HG02840 (cell line): ENCODE data around the gene TRAPPC2L.
A peak's percentile ranks its signal among the peaks of the same experiment; 100 is the strongest.

Experiments
- ATAC-seq: cut with Tn5 transposase; IDR thresholded peaks from one replicate; pipeline ENCODE4 v1.9.1; 2021; ENCODE audit warnings: mild to moderate bottlenecking, moderate library complexity, moderate number of reproducible peaks; ENCODE audit not compliant: unreplicated experiment, low FRiP score

Gene TRAPPC2L

GRCh38 chr16:88856828-88857727 is at the start of gene TRAPPC2L, which contains the start of gene GALNS:
Gene TRAPPC2L, plus strand, starts transcription at chr16:88857127. Its CDS starts 24 bp downstream, at chr16:88857151.
Gene GALNS, minus strand, starts transcription at chr16:88856947. Its CDS starts 70 bp downstream, at chr16:88856877.
- ATAC-seq, result peak; percentile 84

GRCh38 chr16:88807142-88807625 is 49.7 kb upstream of the TRAPPC2L start:
- ATAC-seq, result no peak

GRCh38 chr16:88807626-88808453 is 49.1 kb upstream of the TRAPPC2L start:
- no peak for ATAC-seq

DNA sequence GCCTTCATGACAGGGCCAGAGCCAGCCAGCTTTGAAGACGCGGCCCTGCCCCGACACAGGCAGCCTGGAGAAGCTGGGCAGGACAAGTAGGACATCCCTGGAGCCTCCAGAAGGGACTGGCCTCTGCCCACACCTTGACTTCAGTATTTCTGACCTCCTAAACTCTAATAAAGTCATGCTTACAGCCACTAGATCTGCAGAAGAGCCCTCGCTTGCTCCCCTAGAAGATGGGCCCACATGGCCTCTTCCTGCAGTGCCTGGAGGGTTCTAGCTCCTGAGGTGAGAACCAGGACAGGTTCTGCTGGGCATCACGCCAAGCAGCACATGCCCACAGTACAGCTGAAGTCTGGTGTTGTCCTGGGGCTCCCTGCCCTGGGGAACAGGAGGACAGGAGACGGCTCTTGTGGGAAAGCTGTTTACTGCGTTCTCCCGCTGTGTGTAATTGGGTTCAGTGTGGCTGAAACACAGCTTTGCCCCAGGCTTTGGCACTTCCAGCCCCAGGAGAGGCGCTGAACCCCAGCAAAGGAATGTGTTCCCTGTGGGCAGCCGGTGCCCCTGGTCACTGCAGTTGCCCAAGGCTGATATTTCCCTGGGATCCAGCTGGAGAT is 47.8 kb upstream of the TRAPPC2L start:
- no peak for ATAC-seq

GRCh38 chr16:88809676-88810165 is 47.2 kb upstream of the TRAPPC2L start:
- no peak for ATAC-seq

DNA sequence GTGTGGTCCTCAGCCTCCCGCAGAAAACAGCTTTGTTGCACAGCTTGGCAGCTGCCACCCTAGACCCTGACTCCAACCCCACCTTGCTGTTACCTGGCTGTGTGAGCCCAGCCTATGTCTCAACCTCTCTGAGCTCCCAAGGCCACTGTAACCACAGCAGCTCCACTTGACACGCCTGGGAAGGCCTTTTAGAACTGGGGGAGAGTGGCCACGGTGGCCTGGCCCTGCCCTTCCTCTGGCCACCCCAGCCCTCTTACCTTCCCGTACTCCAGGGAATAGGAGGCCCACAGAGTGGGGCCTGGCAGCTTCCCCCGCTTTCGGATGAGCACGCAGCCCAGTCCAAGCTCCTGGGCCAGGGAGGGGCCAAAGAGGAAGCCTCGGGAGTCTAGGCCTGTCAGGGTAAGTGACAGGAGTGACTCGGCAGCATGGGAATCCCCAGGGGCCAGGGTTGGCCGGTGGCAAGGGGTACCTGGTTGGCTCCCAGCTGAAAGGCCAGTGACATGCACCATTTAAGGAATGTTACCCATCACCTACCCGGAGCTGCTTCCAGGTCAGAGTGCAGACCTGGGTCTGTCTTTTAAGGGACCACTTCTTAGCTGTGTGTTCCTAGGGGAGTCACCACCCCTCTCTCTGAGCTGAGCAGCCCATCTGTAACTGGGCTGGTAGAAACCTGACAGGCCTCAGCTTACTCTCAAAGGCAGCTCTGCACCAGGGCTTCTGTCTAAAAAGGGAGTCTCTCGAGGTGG is 46.6 kb upstream of the TRAPPC2L start:
- ATAC-seq, result no peak

DNA sequence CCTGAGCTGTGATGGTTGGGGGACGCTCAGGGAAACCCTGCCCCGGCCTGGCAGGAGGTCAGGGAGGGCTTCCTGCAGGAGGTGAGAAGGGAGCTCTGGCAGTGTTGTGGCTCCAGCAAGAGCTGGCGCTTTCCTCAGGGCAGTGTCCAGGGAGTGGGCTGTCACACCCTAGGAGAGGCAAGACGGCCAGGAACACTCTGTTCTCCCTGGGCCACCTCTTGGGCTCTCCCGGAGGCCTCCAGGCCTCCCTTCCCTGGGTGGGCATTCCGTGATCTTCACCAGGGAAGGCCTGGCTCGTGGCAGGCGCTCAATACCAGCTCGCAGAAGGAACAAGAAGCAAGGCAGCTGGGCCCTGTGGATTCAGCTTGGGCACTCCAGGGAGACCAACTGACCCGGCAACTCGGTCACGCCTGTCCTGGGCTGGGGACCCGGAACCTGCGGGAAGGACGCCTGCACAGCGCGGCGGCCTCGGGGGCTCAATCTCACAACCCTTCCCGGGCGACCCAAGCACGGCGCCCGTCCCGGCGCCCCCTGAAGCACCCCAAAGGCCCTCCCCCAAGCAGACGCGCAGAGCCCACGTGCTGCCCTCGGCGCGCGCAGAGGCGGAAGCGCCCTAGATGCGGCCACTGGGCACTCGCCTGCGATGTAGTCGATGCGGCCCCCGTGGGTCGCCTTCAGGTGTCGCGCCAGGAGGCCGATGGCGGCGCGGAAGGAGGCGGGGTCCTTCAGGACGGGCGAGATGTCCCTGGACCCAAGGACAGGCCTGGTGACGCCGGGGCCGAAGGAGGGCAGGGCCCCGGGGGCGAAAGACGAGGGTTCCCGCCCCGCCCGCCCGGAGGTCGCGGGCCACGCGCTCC is 45.8 kb upstream of the TRAPPC2L start:
- peak; percentile 46 for ATAC-seq

DNA sequence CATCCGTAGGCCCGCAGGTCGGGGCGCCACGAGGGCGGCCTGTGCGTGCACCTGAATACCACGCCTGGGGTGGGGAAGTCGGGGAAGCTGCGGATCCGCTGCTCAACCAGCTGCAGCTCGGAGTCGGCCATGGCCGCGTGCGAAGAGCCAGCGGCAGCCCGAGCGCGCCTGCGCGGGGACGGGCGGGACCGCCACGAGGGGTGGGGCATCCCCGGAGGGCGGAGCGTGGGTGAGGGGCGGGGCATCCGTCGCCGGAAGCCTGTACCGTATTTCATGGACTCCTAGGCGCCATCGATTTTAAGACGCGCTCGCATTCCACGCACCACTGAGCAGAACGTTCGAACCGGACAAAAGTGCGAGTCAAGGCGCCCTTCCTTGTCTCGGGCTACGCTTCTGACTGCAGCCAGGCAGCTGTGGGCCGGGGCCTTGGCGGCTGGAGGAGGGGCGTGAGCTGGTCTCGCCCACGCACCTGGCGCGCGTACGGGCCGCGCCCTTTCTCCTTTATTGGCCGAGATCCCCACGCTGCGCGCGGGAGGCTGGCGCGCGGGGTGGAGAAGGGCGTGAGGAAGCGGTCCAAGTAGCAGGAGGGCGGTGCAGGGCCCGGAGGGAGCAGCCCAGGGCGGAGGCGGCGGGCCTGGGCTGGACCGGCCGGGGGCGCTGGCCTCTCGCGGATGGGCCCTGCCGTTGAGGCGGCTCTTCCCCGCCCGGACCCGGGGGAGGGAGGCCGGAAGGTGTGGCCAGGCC is 45.0 kb upstream of the TRAPPC2L start, which contains the start of gene APRT:
APRT (minus strand) TSS at position 160 of the 744 bp plus-strand sequence; CDS start at position 131, 29 bp downstream.
- ATAC-seq, result peak; percentile 74

DNA sequence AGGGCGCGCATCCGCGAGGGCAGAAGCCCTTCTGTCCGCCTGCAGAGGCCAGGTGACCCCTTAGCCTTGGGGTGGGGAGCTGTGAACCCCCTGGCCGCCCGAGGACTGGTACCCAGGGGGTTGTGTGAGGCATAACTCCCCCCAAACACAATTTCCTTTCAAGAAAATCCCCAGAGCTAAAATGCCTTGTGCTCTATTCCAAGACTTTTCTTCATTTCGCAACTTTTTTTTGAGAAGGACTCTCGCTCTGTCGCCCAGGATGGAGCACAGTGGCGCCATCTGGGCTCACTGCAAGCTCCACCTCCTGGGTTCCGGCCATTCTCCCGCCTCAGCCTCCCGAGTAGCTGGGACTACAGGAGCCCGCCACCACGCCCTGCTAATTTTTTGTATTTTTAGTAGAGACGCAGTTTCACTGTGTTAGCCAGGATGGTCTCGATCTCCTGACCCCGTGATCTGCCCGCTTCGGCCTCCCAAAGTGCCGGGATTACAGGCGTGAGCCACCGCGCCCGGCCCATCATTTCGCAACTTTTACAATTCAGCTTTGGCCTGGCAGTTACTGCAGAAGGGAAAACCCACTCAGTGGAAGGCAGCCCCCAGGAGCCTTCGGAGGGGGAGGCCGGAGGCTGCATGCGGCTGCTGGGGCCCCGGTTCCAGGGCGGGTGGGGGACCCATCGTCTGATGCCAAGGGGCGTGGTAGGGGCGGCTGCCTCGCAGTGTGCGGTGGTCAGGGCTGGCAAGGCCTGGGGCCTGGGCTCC is 44.2 kb upstream of the TRAPPC2L start:
- ATAC-seq, result no peak

GRCh38 chr16:88813269-88814143 is 43.4 kb upstream of the TRAPPC2L start:
- ATAC-seq, result no peak

DNA sequence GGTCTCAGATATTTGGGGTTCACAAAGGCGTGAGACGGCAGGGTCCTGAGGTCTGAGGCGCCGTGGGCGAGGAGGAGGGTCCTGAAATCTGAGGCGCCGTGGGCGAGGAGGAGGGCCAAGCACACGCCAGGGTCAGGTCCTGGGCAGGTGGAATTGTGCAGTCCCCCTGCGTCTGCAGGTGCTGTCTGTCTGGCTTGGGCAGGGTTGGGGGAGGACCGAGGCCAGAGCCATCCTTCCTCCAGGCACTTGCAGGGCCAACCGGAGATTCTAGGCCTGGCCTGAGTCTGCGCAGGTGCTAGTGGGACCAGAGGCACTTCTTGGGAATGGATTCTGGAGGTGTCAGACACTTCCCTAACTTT is 42.8 kb upstream of the TRAPPC2L start:
- no peak for ATAC-seq

GRCh38 chr16:88815227-88815626 is 41.7 kb upstream of the TRAPPC2L start:
- no peak for ATAC-seq

- ATAC-seq, result no peak
These were observed 40.9 kb upstream of the TRAPPC2L start for GRCh38 chr16:88815901-88816589.

DNA sequence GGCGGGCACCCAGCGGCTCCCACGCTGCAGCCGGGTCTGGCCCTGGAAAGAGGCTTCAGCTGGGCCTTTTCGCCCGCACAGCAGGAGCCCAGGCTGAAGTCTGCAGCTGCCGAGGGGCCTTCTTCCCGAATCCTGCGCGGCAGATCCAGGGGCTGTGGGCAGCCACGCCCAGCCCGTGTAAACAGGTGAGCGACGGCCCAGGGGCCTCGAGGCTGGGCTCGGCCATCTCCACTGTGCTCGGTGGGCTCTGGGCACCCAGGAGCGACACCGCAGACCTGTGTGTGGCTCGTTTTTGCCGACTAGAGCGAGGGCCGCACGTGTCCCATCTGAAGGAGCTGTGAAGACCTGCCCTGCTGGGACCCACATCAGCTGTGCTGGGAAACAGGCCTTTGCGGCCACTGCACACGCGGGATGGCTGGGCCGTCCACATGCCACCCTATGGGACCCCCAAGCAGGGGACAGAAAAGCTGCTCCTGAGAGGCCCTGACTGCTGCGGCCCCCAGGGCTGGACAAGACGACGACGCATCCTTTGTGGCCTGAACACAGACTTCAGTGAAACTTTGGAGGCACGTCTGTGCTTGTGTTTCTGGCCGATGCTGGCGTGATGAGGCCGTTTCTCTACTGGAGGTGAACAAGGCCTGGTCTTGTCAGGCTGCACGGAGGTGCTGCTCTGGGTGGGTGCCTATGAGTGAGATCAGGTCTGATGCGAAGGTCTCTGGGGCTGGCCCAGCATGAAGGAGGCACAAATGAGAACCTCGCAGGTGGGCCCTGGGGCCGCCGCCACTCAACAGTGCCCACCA is 40.0 kb upstream of the TRAPPC2L start:
- no peak for ATAC-seq
